Stomach (tissue), 9 donors: Measurements from ENCODE around the gene DOCK1. TPM values are rescaled to one million over a fixed set of nuclear protein-coding genes. Genes with fewer than 3 reads are reported as not detected.
A peak's percentile ranks its signal among the peaks of the same experiment; 100 is the strongest.

Experiments used
- DNase-seq, 2 donors: peaks; one replicate each; pipeline versions ENCODE4 v3.0.0 to v3.0.0-alpha.2; 2013 to 2019
- H3K27ac ChIP-seq, 5 donors: fragments of 200-600 bp in 4 of 5; sonication (generic) in 4 of 5; one replicate each; pipeline ENCODE4 v1.5.1; 2013 to 2019; ENCODE audit warnings: mild to moderate bottlenecking in 1 of 5, moderate library complexity in 1 of 5
- H3K27me3 ChIP-seq, 3 donors: fragments of 200-600 bp; sonication (generic); one replicate each; pipeline ENCODE4 v1.5.1; 2017 to 2019; ENCODE audit warnings: mixed run types in 1 of 3
- H3K36me3 ChIP-seq, 4 donors: fragments of 200-600 bp; sonication (generic); 1 replicate in 3 of 4; 2 replicates in 1 of 4; pipeline ENCODE4 v1.5.1; 2016 to 2019
- H3K4me1 ChIP-seq, 4 donors: fragments of 200-600 bp; sonication (generic); one replicate each; pipeline ENCODE4 v1.5.1; 2016 to 2019
- H3K4me3 ChIP-seq, 4 donors: fragments of 200-600 bp; sonication (generic) in 3 of 4; one replicate each; pipeline ENCODE4 v1.5.1; 2016 to 2019; ENCODE audit warnings: mild to moderate bottlenecking in 1 of 4
- H3K9me3 ChIP-seq, 4 donors: fragments of 200-600 bp; sonication (generic); one replicate each; pipeline ENCODE4 v1.5.1; 2016 to 2019
- EP300 ChIP-seq: sonication (generic); formaldehyde crosslinking; IDR thresholded peaks from one replicate; pipeline ENCODE4 v1.6.1; 2017; ENCODE audit warnings: antibody characterized with exemption
- POLR2A ChIP-seq, 4 donors: fragments of 450-650 bp; IDR thresholded peaks; one replicate each; pipeline ENCODE4 v1.6.1; 2016; ENCODE audit warnings: antibody characterized with exemption in 4 of 4, control low read depth in 2 of 4, mild to moderate bottlenecking in 1 of 4, moderate library complexity in 1 of 4
- POLR2AphosphoS5 ChIP-seq, 3 donors: sonication (generic); formaldehyde crosslinking; IDR thresholded peaks; one replicate each; pipeline ENCODE4 v1.6.1; 2016; ENCODE audit warnings: antibody characterized with exemption in 3 of 3
- WGBS, 5 donors: extraction: QIAGEN DNeasy Blood & Tissue Kit in 3 of 5; methylation state at CpG; one replicate each; pipeline versions ENCODE4 v1.1.5 to v1.1.7; 2013 to 2018; 5-methylcytosine and 5-hydroxymethylcytosine counted together
- intact Hi-C: fragments of 100-400 bp; cut with DNase I; formaldehyde crosslinking; loops from one replicate; pipeline ENCODE4 v1.15.1; 2023; ENCODE audit warnings: low total_unique reads
- polyA plus RNA-seq, 3 donors: library from polyadenylated mRNA; stranded (reverse); fragments of 200-250 nt; gene quantifications; one replicate each; pipeline ENCODE4 v1.2.3, GENCODE V29; 2013
- total RNA-seq, 5 donors: library from RNA; depleted of rRNA; stranded (reverse); fragments of >200 nt; gene quantifications; one replicate each; pipeline versions ENCODE4 v1.1.0 to v1.2.3, GENCODE V29; 2014 to 2016
- TF ChIP-seq, protein P1 (sequence below), 7 experiments: fragments of 450-650 bp in 4 of 7; fragments of 200-600 bp in 3 of 7; sonication (generic) in 3 of 7; IDR thresholded peaks; one replicate each; pipeline ENCODE4 v1.5.1; 2016 to 2019; ENCODE audit warnings: antibody characterized with exemption in 7 of 7, control low read depth in 2 of 7, mild to moderate bottlenecking in 1 of 7
- donor health status: healthy with polysubstance abuse.
- donor health status: Bipolar disorder and iron deficiency.
- donor health status: healthy.

Gene DOCK1
- total and polyA plus RNA-seq, 8 donors = 8.4 to 114 (median 35.0) TPM

DNA sequence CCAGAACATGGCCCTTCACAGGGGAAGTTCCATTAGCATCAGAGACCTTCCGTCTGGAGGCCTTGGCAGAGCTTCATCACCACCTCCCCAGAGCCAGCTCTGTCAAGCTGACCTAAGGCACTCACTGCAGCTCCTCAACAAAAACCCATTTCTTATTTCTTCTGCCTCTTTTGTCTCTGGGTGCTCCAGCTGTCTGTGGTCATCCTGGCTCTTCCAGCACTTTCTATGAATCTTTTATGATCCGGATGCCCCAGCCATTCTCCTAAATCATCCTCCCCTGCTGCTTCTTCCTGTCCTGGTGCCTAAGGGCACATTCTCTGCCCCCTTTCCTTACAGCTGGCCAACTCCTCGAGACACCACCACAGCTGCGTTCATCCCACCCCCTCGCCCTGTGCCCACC lies 462.9 kb downstream of the DOCK1 start:
- intact Hi-C loops = no loop called here
- Histone ChIP-seq H3K36me3 (peaks cover 0 to 36% (median 17%) of the 10 kb centered on the region in 4 donors), H3K27ac (no peak overlapping the region), H3K27me3 (no peaks in the 10 kb centered on the region), H3K4me1 (no peaks in the 10 kb centered on the region), H3K4me3 (no peak overlapping the region), H3K9me3 (no peaks in the 10 kb centered on the region)
- DNase-seq = no peak
- WGBS, 5 donors = 81 to 97% (median 90%) methylated on average over 5 of the region's 5 CpGs
- TF ChIP-seq, protein P1, sequence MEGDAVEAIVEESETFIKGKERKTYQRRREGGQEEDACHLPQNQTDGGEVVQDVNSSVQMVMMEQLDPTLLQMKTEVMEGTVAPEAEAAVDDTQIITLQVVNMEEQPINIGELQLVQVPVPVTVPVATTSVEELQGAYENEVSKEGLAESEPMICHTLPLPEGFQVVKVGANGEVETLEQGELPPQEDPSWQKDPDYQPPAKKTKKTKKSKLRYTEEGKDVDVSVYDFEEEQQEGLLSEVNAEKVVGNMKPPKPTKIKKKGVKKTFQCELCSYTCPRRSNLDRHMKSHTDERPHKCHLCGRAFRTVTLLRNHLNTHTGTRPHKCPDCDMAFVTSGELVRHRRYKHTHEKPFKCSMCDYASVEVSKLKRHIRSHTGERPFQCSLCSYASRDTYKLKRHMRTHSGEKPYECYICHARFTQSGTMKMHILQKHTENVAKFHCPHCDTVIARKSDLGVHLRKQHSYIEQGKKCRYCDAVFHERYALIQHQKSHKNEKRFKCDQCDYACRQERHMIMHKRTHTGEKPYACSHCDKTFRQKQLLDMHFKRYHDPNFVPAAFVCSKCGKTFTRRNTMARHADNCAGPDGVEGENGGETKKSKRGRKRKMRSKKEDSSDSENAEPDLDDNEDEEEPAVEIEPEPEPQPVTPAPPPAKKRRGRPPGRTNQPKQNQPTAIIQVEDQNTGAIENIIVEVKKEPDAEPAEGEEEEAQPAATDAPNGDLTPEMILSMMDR (IDR thresholded peaks at IDR 0.05) = no peak
- TF ChIP-seq POLR2AphosphoS5 (IDR thresholded peaks at IDR 0.05) (no peak), EP300 (no peak), POLR2A (IDR thresholded peaks at IDR 0.05) (no peak)

DNA sequence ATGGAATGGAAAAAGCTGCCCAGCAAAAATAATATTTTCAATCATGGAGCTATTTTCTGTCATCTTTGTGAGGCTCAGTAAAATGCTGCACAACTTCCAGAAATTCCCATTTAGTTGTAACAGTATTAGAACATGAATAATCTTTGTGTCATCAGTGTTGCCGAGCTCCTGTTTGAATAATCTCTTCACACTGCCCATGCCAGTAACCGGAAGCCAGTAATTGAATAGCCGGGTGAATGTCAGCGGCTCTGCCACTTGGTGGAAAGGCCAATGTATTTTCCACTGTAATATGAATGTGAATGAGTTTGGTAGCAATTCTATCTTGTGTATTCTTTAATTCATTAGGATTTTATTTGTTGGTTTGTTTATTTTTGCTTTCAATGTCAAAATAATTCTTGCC lies 463.7 kb downstream of the DOCK1 start:
- TF ChIP-seq POLR2AphosphoS5 (IDR thresholded peaks at IDR 0.05) (no peak), EP300 (no peak), POLR2A (IDR thresholded peaks at IDR 0.05) (no peak)
- TF ChIP-seq, protein P1 (IDR thresholded peaks at IDR 0.05) = no peak
- WGBS, 5 donors = 84 to 90% (median 87%) methylated on average over 4 of the region's 4 CpGs
- H3K4me1 ChIP-seq = no peaks in the 10 kb centered on the region
- H3K27ac ChIP-seq = no peak overlapping the region
- H3K27me3 ChIP-seq = no peaks in the 10 kb centered on the region
- DNase-seq = peak in 1 of 2 donors; percentile 28
- no peaks in the 10 kb centered on the region for H3K9me3 ChIP-seq
- H3K4me3 ChIP-seq = no peak overlapping the region
- intact Hi-C loops = no loop called here
- peaks cover 0 to 36% (median 16%) of the 10 kb centered on the region in 4 donors for H3K36me3 ChIP-seq

DNA sequence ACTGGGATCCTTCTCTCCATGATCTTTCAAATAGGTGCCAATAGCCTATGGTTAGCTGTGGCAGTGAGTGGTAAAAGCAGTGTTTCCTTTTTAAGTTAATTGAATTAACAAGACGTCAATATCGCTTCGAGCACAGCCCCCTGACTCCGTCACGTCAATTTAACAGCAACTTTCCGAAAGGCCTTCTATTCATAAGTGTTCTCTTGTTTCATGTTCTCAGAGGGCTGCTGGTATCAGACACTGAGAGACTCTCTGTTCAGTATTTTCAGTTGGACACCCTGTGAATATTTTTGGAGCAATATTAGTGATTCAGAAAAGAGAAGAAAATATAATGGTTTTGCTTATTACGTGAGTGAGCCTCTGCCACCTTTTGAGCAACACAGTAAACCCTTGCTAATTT lies 465.4 kb downstream of the DOCK1 start:
- 93 to 96% (median 94%) methylated on average over 7 of the region's 7 CpGs for WGBS, 5 donors
- intact Hi-C loops = no loop called here
- no peaks in the 10 kb centered on the region for H3K27me3 ChIP-seq

DNA sequence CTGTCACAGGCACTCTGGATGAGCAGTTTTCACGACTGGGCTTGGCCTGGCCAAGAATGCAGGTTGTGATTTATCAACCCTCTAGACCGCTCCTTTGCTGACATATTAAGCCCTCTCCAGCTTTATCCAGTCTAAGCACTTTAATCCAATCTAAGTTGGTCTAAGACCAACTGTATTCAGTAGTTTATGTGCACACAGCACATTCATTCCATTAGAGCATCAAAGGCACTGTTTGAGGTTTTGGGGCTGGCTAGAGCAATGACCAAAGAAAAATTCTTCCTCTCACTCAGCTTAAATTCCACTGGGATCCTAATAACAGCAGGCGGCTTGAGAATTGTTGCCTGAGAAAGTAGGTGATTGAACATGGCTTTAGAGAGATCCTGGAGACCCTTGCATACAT lies 467.1 kb downstream of the DOCK1 start:
- H3K36me3 ChIP-seq = peaks cover 5 to 41% (median 33%) of the 10 kb centered on the region in 4 donors
- peaks cover 0 to 5% (median 0%) of the 10 kb centered on the region in 4 donors for H3K4me1 ChIP-seq
- no peak overlapping the region for H3K27ac ChIP-seq
- no peak for DNase-seq
- no peak overlapping the region for H3K4me3 ChIP-seq
- intact Hi-C loops = no loop called here
- H3K27me3 ChIP-seq = no peaks in the 10 kb centered on the region
- TF ChIP-seq POLR2A (IDR thresholded peaks at IDR 0.05) (no peak), POLR2AphosphoS5 (IDR thresholded peaks at IDR 0.05) (no peak), EP300 (no peak)
- TF ChIP-seq, protein P1 (IDR thresholded peaks at IDR 0.05) = no peak
- H3K9me3 ChIP-seq = no peaks in the 10 kb centered on the region
- 64 to 75% (median 69%) methylated on average over 3 of the region's 3 CpGs for WGBS, 5 donors

More for the DNA sequence above, 465.4 kb downstream of the DOCK1 start:
- no peak for TF ChIP-seq EP300
- TF ChIP-seq POLR2AphosphoS5 (IDR thresholded peaks at IDR 0.05) = no peak
- TF ChIP-seq, protein P1 (IDR thresholded peaks at IDR 0.05) = no peak
- TF ChIP-seq POLR2A (IDR thresholded peaks at IDR 0.05) = no peak
- Histone ChIP-seq H3K4me1 (peaks cover 0 to 5% (median 0%) of the 10 kb centered on the region in 4 donors), H3K4me3 (no peak overlapping the region), H3K27ac (no peak overlapping the region), H3K36me3 (peaks cover 5 to 45% (median 28%) of the 10 kb centered on the region in 4 donors), H3K9me3 (no peaks in the 10 kb centered on the region)
- no peak for DNase-seq
